ENCODE measurements around the gene CNTN4.

CNTN4 gene

DNA sequence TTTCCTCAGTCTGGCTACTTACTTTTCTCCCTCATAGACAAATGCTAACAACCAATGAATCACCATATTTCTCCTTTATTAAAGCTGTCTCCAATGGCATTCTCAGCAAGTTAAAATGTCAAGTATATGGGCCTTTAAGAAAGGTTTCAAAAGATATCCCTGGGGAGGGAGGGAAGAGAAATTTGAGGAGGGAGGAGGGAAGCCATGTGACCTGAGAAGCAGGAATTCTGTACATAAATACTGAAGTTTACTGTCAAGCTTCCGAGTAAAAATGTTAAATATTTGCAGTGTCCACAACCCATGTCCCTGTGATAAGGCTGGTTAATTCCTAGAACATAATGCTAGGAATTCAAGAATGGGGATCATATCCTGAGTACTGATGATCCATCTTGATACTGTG lies 175.9 kb downstream of the CNTN4 start:
- no peak for DNase-seq

DNA sequence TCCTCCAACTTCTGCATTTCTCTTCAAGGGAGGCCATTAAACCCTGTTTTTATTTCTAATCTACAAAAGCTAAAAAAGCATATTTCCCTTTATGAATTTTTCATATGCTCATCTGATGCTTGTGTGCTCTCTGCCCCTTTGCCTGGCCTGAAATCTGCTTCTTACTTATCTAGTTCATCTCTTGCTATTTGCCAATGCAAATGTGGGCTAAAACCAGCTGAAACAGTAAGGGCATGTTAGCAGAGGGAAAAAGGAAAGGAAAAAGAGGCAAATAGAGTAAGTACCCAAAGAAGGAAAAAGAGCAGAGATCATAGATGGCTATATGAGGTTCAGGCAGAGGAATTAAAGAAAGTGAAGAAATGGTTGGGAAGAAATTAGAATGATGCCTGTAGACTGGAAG lies 185.2 kb downstream of the CNTN4 start:
- DNase-seq, result no peak

DNA sequence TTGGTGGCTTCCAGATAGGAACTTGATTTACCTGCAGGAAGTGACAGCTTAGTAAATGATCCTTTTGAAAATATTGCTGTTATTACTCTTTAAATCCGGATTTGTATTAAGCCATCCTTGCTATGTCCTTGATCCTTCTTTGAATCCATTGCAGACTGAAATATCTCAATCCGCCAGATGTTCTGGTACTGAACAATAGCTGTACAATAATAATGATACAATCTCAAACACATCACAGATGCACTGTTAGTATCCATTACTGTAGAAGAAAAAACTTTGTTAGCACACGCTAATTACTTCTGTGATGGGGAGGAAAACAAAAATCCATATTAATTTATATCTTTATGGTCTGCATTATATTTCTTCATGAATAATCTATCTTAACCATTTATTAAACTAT lies 202.3 kb downstream of the CNTN4 start:
- no peak for DNase-seq

DNA sequence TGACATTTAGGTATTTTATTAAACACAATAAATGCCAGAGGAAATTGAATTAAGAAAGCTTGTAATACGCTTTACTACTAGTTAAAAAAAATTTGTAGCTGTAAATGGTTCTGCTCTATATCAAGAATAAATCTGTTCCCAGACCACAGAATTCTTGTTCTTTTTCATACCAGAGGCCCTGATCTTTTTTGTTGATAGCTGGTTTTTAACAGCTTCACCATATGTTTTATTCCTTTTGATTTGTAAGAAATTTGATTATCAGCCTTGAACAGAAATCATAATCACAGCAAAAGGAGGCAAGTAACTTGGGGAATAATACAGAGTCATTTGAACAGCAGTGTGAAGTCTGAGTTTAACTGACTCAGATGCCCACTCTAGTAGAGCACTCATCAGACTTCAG lies 202.7 kb downstream of the CNTN4 start:
- DNase-seq, result no peak

DNA sequence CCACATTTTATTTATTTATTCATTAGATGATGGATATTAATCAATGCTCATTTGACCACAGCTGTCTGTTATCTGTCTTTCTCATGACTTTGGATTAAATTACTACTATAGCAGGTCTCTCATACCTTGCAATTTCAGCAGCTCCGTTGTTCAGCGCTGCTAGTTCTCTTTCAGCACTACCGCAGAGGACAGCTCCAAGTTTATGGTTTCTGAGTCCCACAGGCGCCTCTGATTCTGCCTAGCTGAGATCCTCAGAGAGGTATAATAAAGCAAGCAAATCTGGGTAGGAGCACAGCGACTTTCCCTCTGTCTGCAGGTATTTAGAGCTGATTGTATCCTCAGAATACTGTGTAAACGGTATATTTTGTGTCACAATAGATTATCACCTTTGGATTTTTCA lies 204.9 kb downstream of the CNTN4 start:
- DNase-seq, result peak; percentile 2

DNA sequence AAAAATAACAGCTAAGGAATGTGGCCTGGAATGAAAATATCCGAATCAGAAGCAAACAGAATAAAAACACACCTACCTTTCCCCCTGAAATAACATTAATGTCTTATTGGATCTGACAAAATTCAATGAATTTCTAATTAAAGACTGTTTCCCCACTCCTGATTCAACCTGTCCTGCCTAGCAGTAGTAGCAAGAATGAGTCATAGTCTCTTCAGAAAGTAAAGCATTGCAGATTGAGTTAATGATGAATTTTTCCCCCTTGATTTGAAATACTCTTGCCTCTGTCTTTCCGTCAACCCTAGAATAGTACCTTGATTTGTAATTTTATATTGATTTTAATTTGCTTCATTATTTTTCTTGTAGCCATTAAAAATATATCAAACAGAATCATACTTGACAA lies 212.4 kb downstream of the CNTN4 start:
- DNase-seq, result no peak

DNA sequence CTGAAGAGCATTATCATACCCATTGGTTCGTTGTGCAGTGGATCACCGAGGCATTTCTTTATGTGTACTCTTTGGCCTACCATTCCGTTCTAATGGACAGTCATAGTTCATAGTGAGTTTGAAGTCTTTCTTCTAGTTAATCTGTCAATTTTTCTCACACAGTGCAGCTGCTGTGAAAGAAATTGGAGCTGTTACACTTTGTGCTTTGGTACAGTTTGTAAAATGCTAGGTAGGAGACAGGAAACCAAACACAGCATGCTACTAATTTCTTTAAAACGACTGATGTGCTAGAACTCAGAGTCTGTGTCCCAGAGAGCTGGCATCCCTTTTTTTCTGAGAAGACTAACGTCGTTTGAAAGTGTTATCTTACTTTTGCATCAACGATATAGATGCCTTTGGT lies 218.9 kb downstream of the CNTN4 start:
- DNase-seq, result no peak

DNA sequence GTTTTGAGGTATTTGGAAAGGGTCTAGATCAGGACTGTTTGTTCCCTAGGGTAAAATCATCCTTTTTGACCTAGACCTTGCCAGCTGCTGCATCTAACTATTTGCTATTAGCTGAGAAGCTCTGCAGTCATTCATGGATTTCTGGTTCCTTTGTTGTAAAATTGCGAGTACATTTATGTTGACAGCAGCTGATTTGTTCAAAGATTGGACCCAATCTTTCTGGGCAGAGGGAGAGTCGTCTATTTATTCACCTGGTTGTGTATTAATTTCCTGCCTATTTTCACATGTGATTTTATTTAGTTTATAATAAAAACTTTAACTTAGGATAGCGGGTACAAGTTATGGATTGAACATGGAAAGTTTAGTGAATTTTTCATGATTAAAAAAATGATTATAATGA lies 236.3 kb downstream of the CNTN4 start:
- no peak for DNase-seq

DNA sequence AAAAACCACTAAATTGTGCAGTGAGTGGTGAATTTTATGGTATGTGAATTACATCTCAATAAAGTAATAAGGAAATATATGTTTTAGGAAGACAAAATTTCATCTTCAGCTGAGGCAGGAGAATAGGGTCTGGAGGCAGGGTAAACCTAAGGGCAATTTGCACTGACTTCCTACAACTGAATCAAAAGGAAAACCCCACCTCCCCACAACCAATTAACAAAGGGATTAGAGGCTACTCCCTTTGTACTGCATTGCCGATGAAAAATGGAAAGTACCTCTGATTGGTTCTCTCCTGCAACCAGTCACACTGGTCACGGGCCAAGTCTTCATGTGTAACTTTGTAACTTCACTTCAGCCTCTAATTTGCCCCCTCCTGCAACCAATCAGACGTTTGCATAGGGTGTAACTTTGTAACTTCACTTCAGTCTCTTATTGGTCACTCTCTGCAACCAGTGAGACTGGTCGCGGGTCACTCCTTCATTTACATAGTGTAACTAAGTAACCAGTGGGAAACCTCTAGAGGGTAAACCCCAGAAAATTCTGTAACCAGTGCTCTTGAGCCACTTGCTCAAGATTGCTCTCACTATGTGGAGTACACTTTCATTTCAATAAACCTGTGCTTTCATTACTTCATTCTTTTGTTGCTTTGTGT lies 244.5 kb downstream of the CNTN4 start:
- no peak for DNase-seq

DNA sequence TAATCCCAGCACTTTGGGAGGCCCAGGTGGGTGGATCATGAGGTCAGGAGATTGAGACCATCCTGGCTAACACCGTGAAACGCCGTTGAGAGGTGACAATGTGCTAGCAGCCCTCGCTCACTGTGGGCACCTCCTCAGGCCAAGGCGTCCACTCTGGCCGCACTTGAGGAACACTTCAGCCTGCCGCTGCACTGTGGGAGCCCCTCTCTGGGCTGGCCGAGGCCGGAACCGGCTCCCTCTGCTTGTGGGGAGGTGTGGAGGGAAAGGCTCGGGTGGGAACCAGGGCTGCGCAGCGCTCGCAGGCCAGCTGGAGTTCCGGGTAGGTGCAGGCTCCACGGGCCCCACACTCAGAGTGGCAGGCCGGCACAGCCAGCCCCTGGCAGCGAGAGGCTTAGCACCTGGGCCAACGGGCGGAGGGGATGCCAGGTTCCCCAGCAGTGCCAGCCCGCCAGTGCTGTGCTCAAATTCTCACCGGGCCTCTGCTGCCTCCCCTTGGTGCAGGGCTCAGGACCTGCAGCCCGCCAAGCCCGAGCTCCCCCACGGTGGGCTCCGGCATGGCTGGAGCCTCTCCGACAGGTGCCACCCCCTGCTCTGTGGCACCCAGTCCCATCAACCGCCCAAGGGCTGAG lies 253.6 kb downstream of the CNTN4 start:
- DNase-seq, result no peak

DNA sequence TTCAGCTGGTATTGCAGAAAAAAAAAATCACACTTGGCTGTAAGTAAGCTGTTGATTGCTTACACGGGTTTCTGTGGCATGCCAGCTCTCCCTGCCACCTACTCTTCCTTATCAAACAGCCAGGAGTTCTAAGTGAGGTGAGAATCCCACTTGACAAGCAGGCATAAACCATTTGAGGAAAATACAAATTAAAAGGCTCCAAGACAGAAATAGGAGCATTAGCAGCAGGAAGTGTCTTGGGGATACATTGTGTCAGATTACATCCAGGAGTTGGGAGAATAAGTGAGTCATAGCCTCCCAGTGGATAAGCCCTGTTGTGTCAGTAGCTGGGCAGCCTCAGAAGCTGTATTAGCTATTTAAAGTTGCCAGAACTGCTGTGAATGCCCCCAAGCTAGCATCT lies 256.0 kb downstream of the CNTN4 start:
- DNase-seq, result no peak

DNA sequence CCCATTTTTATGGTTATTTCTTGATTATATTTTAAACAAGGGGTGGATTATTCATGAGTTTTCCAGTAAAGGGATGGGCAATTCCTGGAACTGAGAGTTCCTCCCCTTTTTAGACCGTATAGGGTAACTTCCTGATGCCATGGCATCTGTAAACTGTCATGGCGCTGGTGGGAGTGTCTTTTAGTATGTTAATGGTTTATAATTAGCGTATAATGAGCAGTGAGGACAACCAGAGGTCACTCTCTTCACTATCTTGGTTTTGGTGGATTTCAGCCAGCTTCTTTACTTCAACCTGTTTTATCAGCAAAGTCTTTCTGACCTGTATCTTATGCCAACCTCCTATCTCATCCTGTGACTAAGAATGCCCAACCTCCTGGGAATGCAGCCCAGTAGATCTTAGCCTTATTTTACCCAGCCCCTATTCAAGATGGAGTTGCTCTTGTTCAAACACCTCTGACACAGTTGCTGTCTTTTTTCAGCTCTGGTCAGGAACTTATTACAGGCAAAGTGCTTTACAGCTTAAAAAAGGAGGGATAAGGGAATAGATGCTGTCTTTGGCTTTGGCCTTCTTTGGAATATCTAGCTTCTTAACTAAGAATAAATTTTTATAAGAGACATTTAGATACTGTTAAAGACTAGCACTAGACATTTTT lies 257.8 kb downstream of the CNTN4 start:
- no peak for DNase-seq

DNA sequence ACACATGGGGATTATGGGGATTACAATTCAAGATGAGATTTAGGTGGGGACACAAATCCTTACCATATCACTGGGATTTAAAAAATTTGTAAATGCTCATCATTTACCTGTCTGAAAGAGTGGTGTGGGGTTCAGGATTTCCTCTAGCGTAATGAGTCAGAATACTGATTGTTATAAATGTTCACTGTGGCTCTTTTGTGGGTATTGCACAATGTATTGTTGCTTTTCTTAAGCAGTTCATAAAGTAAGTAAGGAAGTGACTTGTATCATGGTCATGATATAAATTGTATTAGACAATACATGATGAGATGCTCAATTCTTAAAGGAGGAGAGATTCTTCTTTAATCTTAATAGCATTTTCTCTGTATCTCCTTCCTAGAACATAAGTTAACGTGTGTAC lies 262.1 kb downstream of the CNTN4 start:
- no peak for DNase-seq

DNA sequence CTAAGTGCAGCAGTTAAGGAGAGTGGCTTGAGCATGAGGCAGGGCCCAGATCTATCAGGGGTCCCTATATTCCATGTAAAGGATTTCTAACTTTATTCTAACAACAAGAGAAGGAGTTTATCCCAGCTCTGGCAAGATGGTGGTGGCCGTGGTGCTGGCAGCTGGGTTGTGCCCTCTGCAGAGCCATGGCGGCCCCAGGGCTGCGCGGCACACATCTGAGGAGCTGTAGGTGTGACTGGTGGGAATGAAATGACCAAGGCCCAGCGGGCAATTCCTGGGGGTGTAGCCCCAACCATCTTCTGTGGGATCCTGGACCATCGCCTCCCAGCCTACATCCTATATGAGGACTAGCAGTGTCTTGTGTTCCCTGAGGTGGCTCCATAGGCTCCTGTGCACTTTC lies 263.5 kb downstream of the CNTN4 start:
- no peak for DNase-seq

DNA sequence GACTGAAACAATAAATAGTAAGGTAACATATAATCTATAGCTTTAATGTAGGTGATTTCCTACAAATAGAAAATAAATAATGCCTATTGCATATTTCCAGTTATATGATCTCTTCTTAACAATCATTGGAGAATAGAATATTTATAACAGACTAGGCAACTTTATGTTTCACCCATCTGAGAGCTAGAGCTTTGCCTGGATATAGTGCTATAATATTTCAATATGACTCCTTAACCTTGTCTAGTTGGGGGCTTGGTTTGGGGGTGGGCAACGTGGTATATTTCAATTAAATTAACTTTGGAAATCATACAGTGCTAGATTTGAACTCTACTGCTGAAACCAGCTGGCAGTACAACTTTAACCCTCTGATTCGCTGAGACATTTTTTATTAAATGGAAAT lies 265.2 kb downstream of the CNTN4 start:
- DNase-seq, result no peak

DNA sequence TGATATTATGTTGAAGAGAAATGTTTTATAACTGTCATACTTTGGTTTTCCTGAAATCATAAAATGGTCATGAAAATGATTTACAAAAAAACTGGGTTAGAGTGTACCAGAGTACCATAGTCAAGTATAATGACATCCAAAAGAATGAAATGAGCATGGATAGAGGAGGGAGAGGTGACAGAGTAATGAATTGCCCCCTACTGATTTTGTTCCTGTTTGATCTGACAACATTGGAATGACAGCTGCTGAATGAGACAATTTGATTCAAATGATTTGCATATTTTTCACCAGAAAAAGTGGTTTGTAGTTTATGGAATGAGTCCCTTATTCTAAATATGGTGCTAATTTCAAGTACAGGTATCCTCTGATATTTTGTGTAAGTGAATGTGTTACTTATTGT lies 271.7 kb downstream of the CNTN4 start:
- no peak for DNase-seq

DNA sequence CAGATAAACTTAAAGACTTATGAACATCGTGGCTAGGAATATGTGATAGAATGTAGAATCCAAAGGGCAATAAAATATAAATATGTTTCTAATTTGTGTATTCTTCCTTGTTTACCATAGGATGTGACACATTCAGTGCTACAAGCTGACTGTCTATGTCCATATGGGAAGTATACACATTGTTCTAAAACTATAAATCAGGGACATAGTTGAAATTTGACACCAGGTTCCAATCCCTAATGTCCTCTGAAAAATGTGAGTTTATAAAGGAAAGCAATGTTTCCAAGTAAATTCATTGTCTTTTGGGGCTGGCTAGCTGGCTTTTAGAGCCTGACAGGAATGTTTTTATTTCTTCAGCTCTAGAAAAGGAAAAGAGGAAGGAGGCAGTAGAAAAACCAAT lies 273.6 kb downstream of the CNTN4 start:
- no peak for DNase-seq

DNA sequence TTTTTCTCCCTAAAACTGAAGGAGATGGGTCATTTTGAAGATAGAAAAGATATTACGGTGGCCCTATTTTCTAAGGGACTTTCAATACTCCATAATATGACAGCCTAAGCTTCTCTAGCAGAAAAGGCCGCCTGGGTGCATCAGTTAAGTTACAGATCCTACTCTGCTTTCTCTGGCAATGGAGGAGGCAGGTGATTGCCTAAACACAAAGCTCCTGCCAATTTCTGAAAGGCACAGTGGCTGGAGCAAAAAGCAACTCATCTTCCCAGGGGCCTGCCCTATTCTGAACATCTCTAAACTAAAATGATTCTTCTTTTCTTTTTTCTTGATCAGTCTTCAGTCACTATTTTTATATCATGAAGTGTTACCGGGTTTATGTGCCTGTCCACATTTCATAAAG lies 276.7 kb downstream of the CNTN4 start:
- DNase-seq, result no peak

DNA sequence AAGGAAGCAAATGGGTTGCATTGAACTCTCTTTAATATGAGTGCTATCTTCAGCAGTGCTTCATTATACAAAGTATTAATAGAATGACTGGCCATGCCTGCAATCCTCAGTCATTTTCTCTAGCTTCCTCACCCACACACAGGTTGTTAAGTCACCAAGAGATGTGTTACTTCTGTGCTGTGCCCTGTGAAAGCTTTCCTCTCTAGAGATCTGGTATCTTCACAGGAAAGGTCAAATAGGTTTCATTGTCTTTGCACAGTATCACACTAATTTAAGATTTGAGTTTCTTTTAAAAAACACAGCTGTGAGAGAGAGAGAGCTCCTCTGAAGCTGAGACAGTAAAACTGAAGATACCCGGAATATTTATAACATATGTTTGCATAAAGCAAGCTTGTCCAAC lies 278.6 kb downstream of the CNTN4 start:
- no peak for DNase-seq

DNA sequence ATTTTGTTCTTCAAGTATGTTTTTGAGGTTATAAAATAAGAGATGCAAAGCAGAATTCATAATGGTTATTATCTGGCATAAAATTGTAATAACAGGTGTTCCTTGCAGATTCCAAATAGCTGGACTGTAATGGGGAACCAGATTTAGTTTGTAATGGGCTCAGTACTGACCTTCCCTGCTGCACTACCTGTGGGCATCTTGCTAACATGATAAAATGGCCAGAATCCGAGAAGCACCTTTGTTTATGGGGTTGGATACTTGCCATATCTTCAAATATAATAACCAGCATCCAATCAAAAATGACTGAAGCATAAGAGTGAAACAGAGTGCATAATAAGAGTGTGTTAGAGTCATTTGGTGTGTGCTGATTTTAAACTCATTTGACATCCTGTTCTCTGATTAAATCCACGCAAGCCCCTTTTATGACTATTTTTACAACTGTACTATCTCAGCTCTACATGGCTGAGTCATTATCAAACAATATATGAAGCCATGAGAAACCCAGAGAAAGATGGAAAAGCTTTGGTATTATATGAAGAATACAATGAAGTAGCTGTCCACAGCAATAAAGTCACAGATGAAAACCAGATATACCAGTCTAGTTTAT lies 292.4 kb downstream of the CNTN4 start:
- no peak for DNase-seq

DNA sequence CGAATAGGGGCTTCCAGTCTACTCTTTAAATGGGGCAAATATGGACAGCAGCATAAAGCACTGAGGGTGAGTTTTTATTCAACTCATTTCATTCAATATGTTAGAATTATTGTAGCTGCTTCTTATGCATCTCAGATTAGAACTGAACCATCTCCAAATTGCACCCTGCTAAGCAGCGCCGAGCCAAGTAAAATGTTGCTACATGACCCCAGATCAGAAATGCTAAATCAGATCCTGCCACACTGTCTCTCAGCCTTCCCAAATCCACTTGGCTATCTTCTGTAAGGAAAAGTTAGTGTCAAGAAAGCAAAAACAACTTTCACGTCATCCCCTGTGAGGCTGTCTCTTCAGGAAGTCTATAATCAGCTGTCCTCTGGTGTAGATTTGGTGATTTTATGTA lies 293.2 kb downstream of the CNTN4 start:
- DNase-seq, result no peak

DNA sequence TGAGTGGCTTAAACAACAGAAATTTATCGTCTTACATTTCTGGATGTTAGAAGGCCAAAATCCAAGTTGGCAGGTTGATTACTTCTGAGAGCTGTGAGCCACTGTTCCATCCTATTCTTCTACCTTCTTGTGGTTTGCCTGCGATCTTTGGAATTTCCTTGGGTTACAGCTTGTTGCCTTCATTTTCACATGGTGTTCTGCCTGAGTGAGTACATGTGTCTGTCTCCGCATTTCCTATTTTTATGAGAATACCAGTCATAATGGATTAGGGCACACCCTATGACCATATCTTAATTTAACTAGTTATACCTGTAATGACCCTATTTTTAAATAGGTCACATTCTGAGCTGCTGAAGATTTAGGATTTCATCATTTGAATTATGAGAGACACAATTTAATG lies 294.3 kb downstream of the CNTN4 start:
- DNase-seq, result no peak

DNA sequence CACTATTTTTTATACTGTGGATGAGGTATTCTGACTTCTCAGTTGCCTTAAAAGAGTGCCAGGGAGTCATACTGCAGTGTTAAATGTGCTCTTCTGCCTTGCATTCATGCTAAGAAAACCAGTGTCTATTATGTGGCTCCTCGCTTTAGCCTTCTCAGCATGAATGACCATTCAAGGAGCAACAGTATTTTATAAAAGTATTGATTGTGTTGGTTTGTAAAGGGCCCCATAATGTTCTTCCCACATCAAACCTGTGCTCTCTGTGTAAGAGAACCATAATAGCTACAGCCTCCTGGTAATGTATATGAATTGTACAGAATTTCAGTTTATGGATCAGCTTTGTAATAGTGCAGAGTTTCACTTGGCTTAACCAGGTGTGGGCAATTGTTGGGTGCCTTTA lies 316.4 kb downstream of the CNTN4 start:
- DNase-seq, result no peak

DNA sequence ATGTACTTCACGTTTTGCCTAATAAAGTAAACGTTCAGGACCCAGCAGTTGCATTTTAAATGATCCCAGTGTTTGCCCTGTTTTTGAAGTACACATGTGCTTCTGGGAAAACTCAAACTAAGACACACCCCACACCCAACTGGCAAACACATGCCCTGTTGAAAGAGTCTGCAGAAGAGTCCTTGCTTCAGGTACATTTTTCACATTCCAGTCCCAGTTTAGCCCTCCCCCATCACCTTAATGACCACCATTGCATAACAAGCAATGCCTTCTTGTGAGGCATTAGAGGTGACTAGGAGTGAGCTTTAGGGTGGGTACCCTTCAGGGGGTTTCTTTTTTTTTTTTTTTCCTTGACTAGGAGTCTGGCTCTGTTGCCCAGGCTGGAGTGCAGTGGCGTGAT lies 322.3 kb downstream of the CNTN4 start:
- DNase-seq, result no peak
